ENCODE data around the gene TRIM5. TPM values are rescaled to one million over a fixed set of nuclear protein-coding genes. Genes with fewer than 3 reads are reported as not detected.
"Not testable (repeated sequence)": the region's sequence is repeated elsewhere in the genome, so short reads cannot be mapped to it uniquely, and the experiment has no call there.

The TRIM5 gene
- total RNA-seq, 3 donors from 2014 or later (not counting 1 experiment from before 2014, with no cell fraction given): 16.3 to 24.4 (median 20.2) TPM

GRCh38 chr11:5696210-5696609, 11.3 kb upstream of the TRIM5 start:
- H3K27ac ChIP-seq (ENCODE audit: low read length): no peak overlapping the region
- DNase-seq: no peak
- peaks cover 56% of the 10 kb centered on the region for H3K36me3 ChIP-seq (ENCODE audit: control insufficient read depth, insufficient read depth, low read length)
- H3K9me3 ChIP-seq (ENCODE audit: control insufficient read depth, insufficient read depth, low read length): no peaks in the 10 kb centered on the region
- H3K4me1 Mint-ChIP-seq: peaks cover 69 to 71% of the 10 kb centered on the region in 2 donors
- peak overlapping the region; percentile 62 to 78 for H3K27ac Mint-ChIP-seq
- no peaks in the 10 kb centered on the region for H3K27me3 Mint-ChIP-seq (ENCODE audit: low read depth in 2 of 2)
- no peaks in the 10 kb centered on the region for H3K27me3 ChIP-seq (ENCODE audit: control insufficient read depth, insufficient read depth, low read length)
- H3K4me3 Mint-ChIP-seq: no peak overlapping the region
- WGBS (ENCODE audit: insufficient coverage): 99% methylated on average over 2 of the region's 2 CpGs
- H3K4me3 ChIP-seq (ENCODE audit: low read length): no peak overlapping the region
- peaks cover 15% of the 10 kb centered on the region for H3K4me1 ChIP-seq (ENCODE audit: control insufficient read depth, insufficient read depth, low read length)
- TF ChIP-seq CTCF (IDR thresholded peaks at IDR 0.05): no peak
- ATAC-seq: no peak
- peaks cover 24% of the 10 kb centered on the region for H3K36me3 Mint-ChIP-seq
- intact Hi-C loops (cut with micrococcal nuclease): no loop called here
- H3K9me3 Mint-ChIP-seq: no peaks in the 10 kb centered on the region

- Histone ChIP-seq H3K4me1 (ENCODE audit: control insufficient read depth, insufficient read depth, low read length) (peaks cover 15% of the 10 kb centered on the region), H3K4me3 (ENCODE audit: low read length) (no peak overlapping the region), H3K9me3 (ENCODE audit: control insufficient read depth, insufficient read depth, low read length) (no peaks in the 10 kb centered on the region), H3K27me3 (ENCODE audit: control insufficient read depth, insufficient read depth, low read length) (no peaks in the 10 kb centered on the region), H3K27ac (ENCODE audit: low read length) (no peak overlapping the region), H3K36me3 (ENCODE audit: control insufficient read depth, insufficient read depth, low read length) (peaks cover 52% of the 10 kb centered on the region)
- DNase-seq: no peak
- H3K36me3 Mint-ChIP-seq: peaks cover 18% of the 10 kb centered on the region
- TF ChIP-seq CTCF (IDR thresholded peaks at IDR 0.05): no peak
- ATAC-seq: no peak
- WGBS (ENCODE audit: insufficient coverage): 92% methylated on average over 1 of the region's 1 CpG
- H3K27ac Mint-ChIP-seq: peak overlapping the region; percentile 62 to 78
- H3K9me3 Mint-ChIP-seq: no peaks in the 10 kb centered on the region
- intact Hi-C loops (cut with micrococcal nuclease): no loop called here
- no peaks in the 10 kb centered on the region for H3K27me3 Mint-ChIP-seq (ENCODE audit: low read depth in 2 of 2)
- peaks cover 69 to 71% of the 10 kb centered on the region in 2 donors for H3K4me1 Mint-ChIP-seq
- no peak overlapping the region for H3K4me3 Mint-ChIP-seq
Observed at GRCh38 chr11:5695580-5695979, 10.7 kb upstream of the TRIM5 start.

- no peaks in the 10 kb centered on the region for H3K9me3 Mint-ChIP-seq
- DNase-seq (no peak), ATAC-seq (peak in 2 of 3 donors; percentile 21 to 38)
- Histone ChIP-seq H3K4me3 (ENCODE audit: low read length) (no peak overlapping the region), H3K9me3 (ENCODE audit: control insufficient read depth, insufficient read depth, low read length) (no peaks in the 10 kb centered on the region), H3K27me3 (ENCODE audit: control insufficient read depth, insufficient read depth, low read length) (no peaks in the 10 kb centered on the region), H3K27ac (ENCODE audit: low read length) (no peak overlapping the region), H3K4me1 (ENCODE audit: control insufficient read depth, insufficient read depth, low read length) (peaks cover 15% of the 10 kb centered on the region), H3K36me3 (ENCODE audit: control insufficient read depth, insufficient read depth, low read length) (peaks cover 46% of the 10 kb centered on the region)
- peaks cover 72 to 75% of the 10 kb centered on the region in 2 donors for H3K4me1 Mint-ChIP-seq
- intact Hi-C loops (cut with micrococcal nuclease): no loop called here
- H3K27ac Mint-ChIP-seq: peak overlapping the region; percentile 62 to 78
- peak overlapping the region; percentile 61 for H3K4me3 Mint-ChIP-seq
- H3K36me3 Mint-ChIP-seq: peaks cover 10% of the 10 kb centered on the region
- 25% methylated on average over 1 of the region's 1 CpG for WGBS (ENCODE audit: insufficient coverage)
- TF ChIP-seq CTCF (IDR thresholded peaks at IDR 0.05): no peak
- no peaks in the 10 kb centered on the region for H3K27me3 Mint-ChIP-seq (ENCODE audit: low read depth in 2 of 2)
Observed at GRCh38 chr11:5694642-5695041, 9.8 kb upstream of the TRIM5 start.

GRCh38 chr11:5691964-5692361, 7.1 kb upstream of the TRIM5 start:
- H3K4me3 Mint-ChIP-seq: peak overlapping the region; percentile 97
- H3K4me1 Mint-ChIP-seq: peaks cover 64 to 73% of the 10 kb centered on the region in 2 donors
- no peaks in the 10 kb centered on the region for H3K27me3 ChIP-seq (ENCODE audit: control insufficient read depth, insufficient read depth, low read length)
- H3K9me3 ChIP-seq (ENCODE audit: control insufficient read depth, insufficient read depth, low read length): no peaks in the 10 kb centered on the region
- ATAC-seq: peak; percentile 18 to 41 (median 39)
- H3K36me3 ChIP-seq (ENCODE audit: control insufficient read depth, insufficient read depth, low read length): peaks cover 26% of the 10 kb centered on the region
- peak overlapping the region; percentile 96 to 97 for H3K27ac Mint-ChIP-seq
- H3K4me1 ChIP-seq (ENCODE audit: control insufficient read depth, insufficient read depth, low read length): peaks cover 22% of the 10 kb centered on the region
- H3K27ac ChIP-seq (ENCODE audit: low read length): peak overlapping the region; percentile 92
- intact Hi-C loops (cut with micrococcal nuclease): no loop called here
- H3K9me3 Mint-ChIP-seq: no peaks in the 10 kb centered on the region
- H3K27me3 Mint-ChIP-seq (ENCODE audit: low read depth in 2 of 2): no peaks in the 10 kb centered on the region
- H3K4me3 ChIP-seq (ENCODE audit: low read length): peak overlapping the region; percentile 79
- TF ChIP-seq CTCF (IDR thresholded peaks at IDR 0.05): no peak
- peaks cover 10% of the 10 kb centered on the region for H3K36me3 Mint-ChIP-seq
- peak in 1 of 2 donors; percentile 32 for DNase-seq
- no CpG with 5 or more reads among the region's 3 CpGs for WGBS (ENCODE audit: insufficient coverage)

GRCh38 chr11:5691238-5691963, 6.5 kb upstream of the TRIM5 start:
- intact Hi-C loops (cut with micrococcal nuclease); H3K27me3 Mint-ChIP-seq (ENCODE audit: low read depth in 2 of 2); H3K36me3 Mint-ChIP-seq; H3K9me3 Mint-ChIP-seq; H3K9me3 ChIP-seq (ENCODE audit: control insufficient read depth, insufficient read depth, low read length); H3K27me3 ChIP-seq (ENCODE audit: control insufficient read depth, insufficient read depth, low read length): not testable (repeated sequence)
- Histone ChIP-seq H3K27ac (ENCODE audit: low read length) (peak overlapping the region; percentile 92), H3K4me1 (ENCODE audit: control insufficient read depth, insufficient read depth, low read length) (peaks cover 22% of the 10 kb centered on the region), H3K4me3 (ENCODE audit: low read length) (peak overlapping the region; percentile 79), H3K36me3 (ENCODE audit: control insufficient read depth, insufficient read depth, low read length) (peaks cover 21% of the 10 kb centered on the region)
- ATAC-seq: peak in 1 of 3 donors; percentile 21
- H3K4me3 Mint-ChIP-seq: peak overlapping the region; percentile 97
- peak in 1 of 2 donors; percentile 39 for DNase-seq
- peaks cover 58 to 68% of the 10 kb centered on the region in 2 donors for H3K4me1 Mint-ChIP-seq
- peak overlapping the region; percentile 96 to 97 for H3K27ac Mint-ChIP-seq
- WGBS (ENCODE audit: insufficient coverage): 2% methylated on average over 7 of the region's 12 CpGs

Measured in natural killer cell (primary cell).